ENCODE measurements around the gene LRFN4.

LRFN4 gene

GRCh38 chr11:66845143-66845875 lies 11.6 kb upstream of the LRFN4 start:
- no peak for DNase-seq (ENCODE audit: low spot score)

- no peak for DNase-seq (ENCODE audit: low spot score)
Measured at GRCh38 chr11:66845876-66846212, 11.0 kb upstream of the LRFN4 start.

- DNase-seq (ENCODE audit: low spot score) = no peak
Measured at GRCh38 chr11:66846671-66847091, 10.2 kb upstream of the LRFN4 start.

- no peak for DNase-seq (ENCODE audit: low spot score)
Measured at GRCh38 chr11:66847461-66848232, 9.2 kb upstream of the LRFN4 start.

- no peak for DNase-seq (ENCODE audit: low spot score)
Measured at GRCh38 chr11:66848671-66849500, 8.0 kb upstream of the LRFN4 start.

- DNase-seq (ENCODE audit: low spot score) = no peak
Measured at GRCh38 chr11:66849501-66850234, 7.2 kb upstream of the LRFN4 start.

GRCh38 chr11:66850235-66850587 lies 6.7 kb upstream of the LRFN4 start:
- no peak for DNase-seq (ENCODE audit: low spot score)

- DNase-seq (ENCODE audit: low spot score) = no peak
Measured at GRCh38 chr11:66850588-66851238, 6.2 kb upstream of the LRFN4 start.

GRCh38 chr11:66851239-66851596 lies 5.6 kb upstream of the LRFN4 start:
- DNase-seq (ENCODE audit: low spot score) = no peak

GRCh38 chr11:66851698-66852465 lies 5.0 kb upstream of the LRFN4 start:
- no peak for DNase-seq (ENCODE audit: low spot score)

- no peak for DNase-seq (ENCODE audit: low spot score)
Measured at GRCh38 chr11:66852466-66853241, 4.2 kb upstream of the LRFN4 start.

- no peak for DNase-seq (ENCODE audit: low spot score)
Measured at GRCh38 chr11:66853242-66854229, 3.3 kb upstream of the LRFN4 start.

- DNase-seq (ENCODE audit: low spot score) = no peak
Measured at GRCh38 chr11:66854231-66854661, 2.6 kb upstream of the LRFN4 start.

GRCh38 chr11:66854729-66855211 lies 2.1 kb upstream of the LRFN4 start:
- DNase-seq (ENCODE audit: low spot score) = no peak

- DNase-seq (ENCODE audit: low spot score) = peak; percentile 89
Measured at GRCh38 chr11:66855574-66856495, 1.0 kb upstream of the LRFN4 start.

GRCh38 chr11:66857234-66857926 lies 516 bp downstream of the LRFN4 start:
- DNase-seq (ENCODE audit: low spot score) = peak; percentile 24

GRCh38 chr11:66857927-66858185 lies 992 bp downstream of the LRFN4 start:
- DNase-seq (ENCODE audit: low spot score) = no peak
